Activated gamma-delta T cell treated with Interleukin-2 at 50 U/mL for 16 hours (primary cell): ENCODE measurements around the gene SH2D6.
A peak's percentile ranks its signal among the peaks of the same experiment; 100 is the strongest.
"Not testable (repeated sequence)": the region's sequence is repeated elsewhere in the genome, so short reads cannot be mapped to it uniquely, and the experiment has no call there.

Source experiments
- DNase-seq: peaks from one replicate; pipeline ENCODE4 v3.0.0-alpha.2; 2020

The SH2D6 gene

DNA sequence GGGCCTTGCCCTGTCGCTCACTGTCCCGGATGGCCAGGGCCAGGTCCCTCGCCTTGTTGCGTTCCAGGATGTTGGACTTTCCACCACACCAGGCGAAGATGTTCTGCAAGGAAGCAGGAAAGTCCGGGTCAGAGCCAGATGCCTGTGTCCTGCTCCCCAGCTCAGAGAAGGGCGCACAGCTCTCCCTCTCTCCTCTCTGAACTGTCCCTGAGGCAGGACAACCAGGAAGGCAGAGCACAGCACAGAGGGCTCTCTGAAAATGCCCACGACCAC lies 19.4 kb upstream of the SH2D6 start:
- DNase-seq, result no peak

GRCh38 chr2:85400023-85400422 lies 18.5 kb upstream of the SH2D6 start:
- no peak for DNase-seq

DNA sequence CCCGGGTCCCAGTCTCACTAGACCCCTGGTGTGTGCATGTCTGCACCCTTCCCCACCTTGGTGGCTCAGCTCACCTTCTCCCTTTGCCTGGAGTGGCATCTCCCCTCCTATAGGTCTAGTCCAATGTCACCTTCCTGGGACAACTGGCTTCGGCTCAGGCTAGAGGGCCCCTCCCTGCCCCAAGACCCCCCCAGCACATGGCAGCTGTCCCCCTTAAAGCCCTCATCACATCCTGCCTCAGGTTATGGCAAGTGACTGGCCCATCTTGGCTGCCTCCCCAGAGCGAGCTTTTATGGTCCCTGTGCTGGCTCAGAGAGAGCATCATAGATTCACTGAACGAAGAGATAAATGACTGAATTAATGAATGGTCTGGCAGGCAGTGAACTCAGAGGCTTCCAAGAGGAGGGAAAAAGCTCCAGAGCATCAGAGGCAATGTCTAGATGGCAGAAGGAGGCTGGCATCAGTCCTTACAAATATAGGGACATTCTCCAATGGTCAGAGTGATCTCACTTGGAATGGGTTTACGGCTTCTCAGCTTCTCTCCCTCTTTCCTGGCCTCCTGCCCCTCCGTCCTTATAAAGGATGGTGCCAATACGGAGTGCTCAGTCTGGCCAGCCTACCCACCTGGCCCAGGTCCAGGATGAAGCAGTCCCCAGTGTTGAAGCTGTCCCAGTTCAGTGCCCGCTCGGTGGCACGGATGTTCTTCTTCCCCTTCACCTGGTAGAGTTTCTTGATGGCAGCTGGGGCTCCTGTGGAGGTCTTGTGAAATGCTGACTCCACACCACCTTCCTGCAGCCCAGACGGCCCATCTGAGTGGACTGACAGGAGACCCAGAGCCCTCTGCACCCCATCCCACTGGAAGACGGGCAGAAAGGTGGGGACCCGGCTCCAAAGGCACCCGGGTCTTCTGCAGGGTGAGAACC lies 17.7 kb upstream of the SH2D6 start:
- DNase-seq, result no peak

DNA sequence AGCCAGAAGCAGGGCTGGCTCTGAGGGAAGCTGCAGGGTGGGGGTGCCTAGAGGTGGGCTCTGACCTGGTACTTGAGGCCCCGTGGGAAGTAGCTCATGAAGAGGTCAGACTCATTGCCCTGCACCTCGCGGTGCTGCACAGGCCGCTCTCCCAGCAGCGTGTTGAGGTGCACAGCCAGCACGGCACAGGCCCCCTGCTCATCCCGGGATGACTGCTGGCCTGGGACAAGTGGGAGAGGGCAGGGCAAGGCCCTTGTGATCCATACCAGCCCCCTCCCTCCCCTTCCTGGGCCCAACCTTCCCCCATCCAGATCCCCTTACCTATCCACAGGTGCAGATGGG lies 17.1 kb upstream of the SH2D6 start:
- no peak for DNase-seq

- DNase-seq, result no peak
Observed at GRCh38 chr2:85401844-85402243, 16.7 kb upstream of the SH2D6 start.

- peak; percentile 65 for DNase-seq
Observed at GRCh38 chr2:85405201-85406059, 13.1 kb upstream of the SH2D6 start.

DNA sequence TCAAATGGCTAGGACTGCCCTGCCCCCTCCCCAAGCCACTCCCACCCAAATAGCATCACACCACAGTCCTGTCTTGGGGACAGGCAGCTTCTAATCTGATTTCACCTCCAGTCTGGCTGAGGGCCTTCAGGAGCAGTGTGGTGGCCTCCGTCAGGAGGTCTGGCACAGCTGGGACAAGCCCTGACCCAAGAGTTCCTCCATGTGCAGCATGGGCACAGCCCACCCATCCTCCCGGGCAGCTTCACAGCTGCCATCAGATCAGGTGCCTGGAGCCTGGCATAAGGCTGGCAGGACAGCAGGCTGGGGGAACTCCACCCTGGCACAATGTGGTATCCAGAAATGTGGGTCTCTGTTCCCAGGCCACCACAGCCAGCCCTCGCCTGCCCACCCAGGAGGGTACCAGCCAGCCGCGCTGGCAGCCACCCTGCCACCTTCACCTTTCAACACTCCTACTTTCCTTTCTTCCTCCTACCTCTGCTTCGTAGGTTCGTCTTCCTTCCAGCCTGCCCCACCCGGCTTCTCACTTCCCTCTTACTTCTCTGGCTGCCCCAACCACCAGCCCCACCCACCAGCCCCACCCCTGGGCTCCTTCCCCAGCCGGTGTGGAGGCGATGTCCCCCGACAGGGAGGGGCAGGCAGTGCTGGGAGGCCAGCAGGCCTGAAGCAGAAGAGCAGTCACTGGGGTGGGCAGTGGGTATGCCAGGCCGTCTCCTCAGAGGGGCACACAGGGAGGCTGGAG lies 8.5 kb upstream of the SH2D6 start, which contains the start of gene CAPG:
Gene CAPG, minus strand, starts transcription at position 522 of the 739 bp plus-strand sequence. CDS start 8,221 bp downstream, outside the sequence.
- no peak for DNase-seq

GRCh38 chr2:85410584-85411404 lies 7.7 kb upstream of the SH2D6 start:
- DNase-seq, result no peak

DNA sequence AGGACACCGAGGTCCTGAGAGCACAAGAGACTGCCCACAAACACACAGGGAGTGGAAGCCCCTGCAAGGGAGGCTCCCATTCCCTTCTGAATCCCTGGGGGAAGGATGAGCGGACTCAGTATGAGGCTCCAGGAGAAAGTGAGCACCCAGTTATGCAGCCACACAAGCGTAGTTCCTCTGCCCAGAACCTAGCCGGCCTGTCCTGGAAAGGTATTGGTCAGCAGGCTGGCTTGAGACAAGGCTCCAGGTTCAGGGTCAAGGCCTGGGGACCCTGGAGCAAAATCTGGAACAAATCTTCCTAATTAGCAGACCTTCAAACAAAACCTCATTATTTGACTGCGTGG lies 7.1 kb upstream of the SH2D6 start:
- no peak for DNase-seq

DNA sequence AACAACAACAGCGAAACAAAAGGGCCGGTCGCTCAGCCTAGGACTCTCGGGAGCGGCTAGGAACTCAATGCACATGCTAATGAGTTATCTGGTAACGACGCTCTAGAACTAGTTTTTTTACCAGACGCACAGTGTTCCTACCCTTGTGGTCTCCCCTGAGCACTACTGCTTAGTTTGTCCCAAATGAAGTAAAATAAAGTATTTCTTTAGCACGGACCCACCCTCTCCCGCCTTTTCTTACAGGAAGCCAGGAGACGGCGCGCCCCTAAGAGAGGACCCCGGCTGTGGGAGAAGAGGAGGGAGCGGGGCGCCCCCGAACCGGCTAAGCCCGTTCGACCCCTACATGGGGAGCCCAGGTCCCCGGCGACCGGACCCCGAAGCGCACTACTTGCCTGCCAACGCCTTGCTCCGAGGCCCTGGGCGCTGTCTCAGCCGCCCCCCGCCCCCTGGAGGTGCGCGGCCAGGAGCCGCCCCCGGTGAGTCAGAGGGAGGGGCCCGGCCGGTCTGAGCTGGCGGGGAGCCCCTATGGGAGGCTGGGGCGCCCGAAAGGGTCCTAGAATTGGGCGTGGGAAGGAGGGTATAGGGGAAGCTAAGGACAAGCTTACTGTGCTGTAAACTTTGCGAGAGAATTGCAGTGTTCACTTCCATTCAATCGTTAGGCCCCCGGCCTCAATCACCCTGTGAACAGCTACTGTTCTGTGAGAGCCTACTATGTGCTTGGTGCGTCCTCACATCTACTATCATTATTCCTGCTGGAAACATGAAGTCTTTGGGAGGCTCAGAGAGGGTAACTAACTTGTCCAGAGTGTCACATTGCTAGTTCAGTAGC lies 4.7 kb upstream of the SH2D6 start:
- peak; percentile 49 for DNase-seq

DNA sequence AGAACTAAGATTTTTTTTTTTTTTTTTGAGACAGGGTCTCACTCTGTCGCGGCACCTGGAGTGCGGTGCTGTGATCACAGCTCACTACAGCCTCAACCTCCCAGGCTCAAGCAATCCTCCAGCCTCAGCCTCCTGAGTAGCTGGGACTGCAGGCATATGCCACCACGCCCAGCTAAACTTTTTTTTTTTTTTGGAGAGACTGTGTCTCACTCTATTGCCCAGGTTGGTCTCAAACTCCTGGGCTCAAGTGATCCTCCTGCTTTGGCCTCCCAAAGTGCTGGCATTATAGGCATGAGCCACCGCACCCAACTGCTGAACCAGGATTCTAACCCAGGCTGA lies 4.1 kb upstream of the SH2D6 start:
- DNase-seq, result not testable (repeated sequence)

DNA sequence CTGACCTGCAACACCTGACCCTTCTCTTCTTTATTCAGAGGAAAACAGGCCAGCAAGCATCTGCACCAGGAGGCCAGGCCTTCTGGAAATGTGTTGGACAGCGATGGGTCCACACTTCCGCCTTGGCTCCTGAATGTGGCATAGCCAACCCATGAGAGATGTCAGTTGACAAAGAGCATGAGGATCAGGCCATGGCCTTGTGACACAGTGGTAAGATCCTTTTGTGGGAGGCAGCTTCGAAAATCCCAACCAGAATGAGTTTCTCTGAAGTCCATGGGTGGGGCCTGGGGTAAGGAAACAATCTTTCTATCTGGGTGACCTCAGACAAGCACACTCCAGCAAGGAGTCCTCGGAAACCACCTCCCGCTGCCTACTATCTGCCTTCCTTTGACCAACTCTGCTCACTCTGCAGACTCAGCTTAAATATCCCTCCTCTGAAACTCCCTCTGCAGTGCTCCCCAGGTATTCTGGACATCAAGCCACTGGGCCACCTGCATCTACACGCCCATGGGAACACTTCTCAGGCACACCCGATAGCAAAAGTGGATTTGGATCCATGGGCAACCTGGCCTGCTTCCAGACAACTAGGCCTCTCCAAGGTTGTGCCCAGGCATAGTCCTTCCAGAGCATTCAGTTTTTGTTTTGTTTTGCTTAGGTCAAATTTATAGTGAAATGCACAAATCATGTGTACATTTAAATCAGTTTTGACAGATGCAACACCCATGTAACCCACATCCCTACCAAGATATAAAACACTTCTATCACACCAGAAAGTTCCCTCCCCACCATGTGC lies 3.6 kb upstream of the SH2D6 start:
- DNase-seq, result no peak

- DNase-seq, result no peak
Observed at GRCh38 chr2:85415980-85416650, 2.4 kb upstream of the SH2D6 start.

DNA sequence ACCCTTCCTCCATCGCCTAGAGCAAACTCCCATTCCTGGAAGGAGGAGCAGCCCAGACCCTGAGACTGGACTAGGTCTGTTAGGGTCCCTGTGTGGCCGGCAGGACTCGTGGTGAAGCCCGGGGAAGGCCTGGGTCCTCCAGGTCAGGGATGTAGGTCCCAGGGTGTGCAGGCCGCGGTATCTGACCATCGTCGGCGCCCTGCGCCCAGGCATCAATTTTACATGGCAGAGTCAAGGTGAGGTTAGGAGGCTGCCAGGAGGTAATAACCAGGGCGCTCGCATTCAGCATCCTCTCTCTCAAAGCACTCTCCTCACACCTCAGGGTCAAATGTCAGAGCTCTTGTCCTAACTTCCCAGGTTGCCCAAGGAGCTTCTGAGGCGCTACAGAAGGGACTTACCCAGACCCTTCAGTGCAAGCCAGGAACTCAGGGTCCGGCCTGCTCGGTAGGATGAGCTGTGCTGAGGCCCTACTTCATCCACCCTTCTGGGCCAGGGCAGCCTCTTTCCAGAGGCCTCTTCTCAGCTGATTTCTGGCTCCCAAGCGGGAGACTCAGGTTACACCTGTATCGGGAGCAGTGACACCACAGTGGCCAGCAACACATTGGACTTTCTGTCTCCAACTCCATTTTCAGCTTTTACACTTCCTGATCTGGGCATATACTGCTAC lies 628 bp downstream of the SH2D6 start:
- no peak for DNase-seq

GRCh38 chr2:85420536-85421259 lies 2.2 kb downstream of the SH2D6 start:
- peak; percentile 92 for DNase-seq

- no peak for DNase-seq
Observed at GRCh38 chr2:85421260-85422071, 3.0 kb downstream of the SH2D6 start.

- DNase-seq, result no peak
Observed at GRCh38 chr2:85422072-85422457, 3.6 kb downstream of the SH2D6 start.

DNA sequence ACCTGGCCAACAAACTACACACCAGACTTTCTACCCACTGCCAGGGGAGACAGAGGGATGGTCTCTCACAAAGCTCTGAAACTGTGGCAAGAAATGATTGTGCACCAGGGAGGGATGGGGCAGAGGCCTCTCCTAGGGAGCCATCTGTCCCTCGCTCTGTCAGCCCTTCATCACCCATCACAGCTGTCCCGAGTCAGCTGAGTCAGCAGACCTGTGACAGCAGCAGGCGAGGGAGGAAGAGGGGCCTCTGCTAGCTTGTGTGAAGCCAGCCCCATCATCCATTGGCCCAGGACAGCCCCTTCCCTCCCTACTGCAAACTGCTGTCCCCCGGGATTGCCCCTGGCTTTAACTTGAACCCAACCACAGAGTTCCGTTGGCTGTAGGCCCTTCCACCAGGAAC lies 5.0 kb downstream of the SH2D6 start:
- no peak for DNase-seq
